Esophagus mucosa (tissue), 1 donor: ENCODE results near the gene ABLIM2. TPM values are rescaled to one million over a fixed set of nuclear protein-coding genes. Genes with fewer than 3 reads are reported as not detected.

ENCODE experiments used
- ATAC-seq: fragments of 200-7000 bp; cut with Tn5 transposase; one replicate; pipeline ENCODE4 v1.9.1; 2020
- total RNA-seq: library from RNA; stranded (reverse); gene quantifications from one replicate; pipeline ENCODE4 v1.2.4, GENCODE V29; 2023
- donor health status: DM: yes; HTN: yes; CAD: no.

Gene ABLIM2
- total RNA-seq, 1 donor from 2014 or later: 20.1 TPM

DNA sequence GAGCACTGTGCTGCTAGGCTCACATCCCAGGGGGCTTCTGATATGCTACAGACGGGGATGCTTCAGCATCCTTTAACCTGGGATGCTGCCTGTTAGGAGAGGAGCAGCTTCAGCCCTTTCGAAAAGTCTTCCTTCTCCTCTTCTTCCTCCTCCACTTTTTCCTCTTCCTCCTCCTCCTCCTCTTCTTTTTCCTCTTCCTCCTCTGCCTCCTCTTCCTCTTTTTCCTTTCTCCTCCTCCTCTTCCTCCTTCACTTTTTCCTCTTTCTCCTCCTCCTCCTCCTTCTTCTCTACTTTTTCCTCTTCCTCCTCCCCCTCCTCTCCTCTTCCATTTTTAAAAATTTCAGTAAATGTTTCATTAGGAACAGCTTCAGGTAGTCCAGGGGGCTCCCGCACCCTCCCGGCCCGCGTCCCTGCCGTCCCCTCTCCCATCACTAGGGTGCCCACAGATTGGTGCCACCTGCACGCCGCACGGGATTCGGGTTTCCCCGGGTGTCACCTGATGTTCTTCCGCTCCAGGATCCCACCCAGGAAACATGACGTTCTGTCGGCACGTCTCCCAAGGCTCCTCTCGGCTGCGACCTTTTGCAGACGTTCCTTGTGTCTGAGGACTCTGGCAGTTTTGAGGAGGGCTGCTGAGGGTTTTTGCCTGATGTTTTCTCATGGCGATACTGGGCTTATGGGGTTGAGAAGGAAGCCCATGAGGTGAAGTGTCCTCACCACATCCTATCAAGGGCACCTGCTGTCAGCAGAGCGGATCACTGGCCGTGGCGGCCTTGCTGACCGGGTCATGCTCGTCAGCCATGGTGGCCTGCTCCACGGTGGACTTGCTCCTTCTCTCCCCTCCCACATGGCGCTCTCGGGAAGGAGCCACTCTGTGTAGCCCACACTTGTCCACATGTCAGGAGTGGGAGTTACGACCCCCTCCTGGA, 135.6 kb downstream of the ABLIM2 start:
- no peak for ATAC-seq

DNA sequence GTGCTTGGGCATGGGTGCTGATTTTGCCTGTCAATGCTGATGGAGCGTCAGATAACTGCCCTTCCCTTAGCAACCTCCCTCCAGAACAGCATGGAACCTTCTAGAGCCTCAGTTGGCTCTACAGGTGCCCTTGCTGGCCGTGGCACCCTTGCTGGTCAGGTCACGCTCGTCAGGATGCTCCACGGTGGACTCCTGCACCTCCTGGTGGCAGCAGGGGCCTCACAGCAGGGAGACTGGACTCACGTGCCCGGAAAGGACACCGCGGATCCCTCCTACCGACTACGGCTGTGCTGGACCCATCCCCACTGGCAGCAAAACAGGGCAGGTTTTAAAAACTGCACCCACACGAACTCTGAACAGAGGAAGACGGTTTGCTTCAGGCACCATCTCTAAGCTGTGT, 136.8 kb downstream of the ABLIM2 start:
- no peak for ATAC-seq

- ATAC-seq: peak; percentile 95
Measured at GRCh38 chr4:8019396-8020365, 138.9 kb downstream of the ABLIM2 start.

GRCh38 chr4:8016527-8016926, 142.1 kb downstream of the ABLIM2 start:
- no peak for ATAC-seq

DNA sequence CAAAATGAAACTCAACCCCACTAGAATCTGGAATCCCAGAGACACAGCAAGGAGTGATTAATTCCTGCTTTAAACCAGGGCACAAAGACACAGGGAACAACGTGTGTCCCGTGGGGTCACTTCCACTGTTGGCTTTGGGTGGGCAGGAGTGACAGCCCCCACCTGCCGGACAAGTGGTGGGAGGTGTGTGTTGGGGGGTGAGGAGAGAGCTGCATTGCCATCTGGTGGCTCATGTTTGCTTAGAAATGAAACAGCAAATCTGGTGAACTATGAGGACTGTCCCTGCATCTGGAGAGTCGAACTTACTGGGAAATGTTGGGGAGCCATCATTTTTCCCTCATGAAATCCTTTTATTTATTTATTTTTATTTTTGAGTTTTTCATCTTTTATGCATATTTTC, 143.1 kb downstream of the ABLIM2 start:
- ATAC-seq: no peak

DNA sequence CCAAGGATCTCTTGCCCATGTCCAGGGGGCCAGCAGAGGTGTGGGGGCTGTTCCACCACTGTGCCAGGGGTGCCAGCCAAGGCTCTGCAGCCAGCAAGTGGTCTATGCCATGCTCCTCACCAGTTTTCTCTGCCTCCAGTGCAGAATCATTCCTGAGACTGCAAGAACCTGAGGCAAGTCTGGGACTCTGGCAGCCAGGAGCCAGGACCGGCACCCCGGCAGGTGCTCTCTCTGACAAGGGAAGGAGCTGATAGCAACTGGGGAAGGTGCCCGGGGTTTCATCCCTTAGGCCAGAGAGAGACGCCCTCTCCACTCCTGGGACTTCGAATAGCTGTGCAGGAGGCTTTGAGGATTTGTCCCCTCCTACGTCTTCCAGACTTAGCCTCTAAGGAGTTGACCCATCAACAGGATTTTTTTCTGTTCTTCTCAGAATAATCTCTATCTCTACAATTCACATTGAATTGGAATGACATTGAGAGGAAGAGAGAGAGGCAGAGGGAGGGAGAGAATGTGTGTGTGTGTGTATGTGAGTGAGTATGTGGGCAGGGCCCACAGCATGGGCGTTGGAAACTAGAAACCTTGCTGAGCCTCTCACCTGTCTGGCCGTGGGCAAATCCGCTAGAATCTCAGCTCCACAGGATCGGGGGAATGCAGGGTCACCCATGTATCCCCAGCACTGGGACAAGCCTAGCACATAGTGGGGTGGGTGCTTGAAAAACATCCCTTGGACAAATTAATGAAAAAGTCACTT, 144.5 kb downstream of the ABLIM2 start:
- peak; percentile 7 for ATAC-seq

DNA sequence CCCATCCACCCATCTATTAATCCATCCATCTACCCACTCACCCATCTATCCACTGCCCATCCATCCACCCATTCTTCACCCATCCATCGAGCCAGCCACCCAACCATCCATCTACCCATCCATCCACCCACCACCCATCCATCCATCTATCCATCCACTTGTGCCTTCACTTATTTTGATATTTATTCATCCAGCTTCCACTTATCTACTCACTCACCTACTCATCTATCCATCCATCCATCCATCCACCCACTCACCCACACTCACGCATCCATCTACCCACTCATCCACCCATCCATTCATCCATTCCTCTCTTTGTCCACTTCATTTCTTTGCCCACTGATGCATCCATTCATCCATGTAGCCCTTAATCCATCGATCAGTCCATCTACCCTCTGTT, 146.1 kb downstream of the ABLIM2 start:
- no peak for ATAC-seq

GRCh38 chr4:8010618-8011017, 148.0 kb downstream of the ABLIM2 start:
- no peak for ATAC-seq

GRCh38 chr4:8009710-8010511, 148.7 kb downstream of the ABLIM2 start:
- ATAC-seq: no peak

DNA sequence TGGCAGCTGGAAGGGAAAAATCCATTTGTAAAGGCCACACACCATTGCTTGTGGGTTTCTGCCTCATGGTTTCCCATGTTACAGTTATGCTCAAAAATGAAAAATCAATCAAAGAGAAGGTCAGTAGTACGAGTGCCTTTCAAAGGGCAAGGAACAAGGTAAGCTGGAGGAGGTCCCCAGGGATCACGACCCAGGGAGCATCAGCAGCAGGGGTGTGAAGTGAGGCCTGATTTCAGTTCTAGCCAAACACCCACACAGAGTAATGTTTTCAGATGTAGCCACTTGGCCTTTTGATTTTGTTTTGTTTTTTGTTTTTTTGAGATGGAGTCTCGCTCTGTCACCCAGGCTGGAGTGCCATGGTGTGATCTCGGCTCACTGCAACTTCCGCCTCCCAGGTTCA, 149.5 kb downstream of the ABLIM2 start:
- no peak for ATAC-seq

DNA sequence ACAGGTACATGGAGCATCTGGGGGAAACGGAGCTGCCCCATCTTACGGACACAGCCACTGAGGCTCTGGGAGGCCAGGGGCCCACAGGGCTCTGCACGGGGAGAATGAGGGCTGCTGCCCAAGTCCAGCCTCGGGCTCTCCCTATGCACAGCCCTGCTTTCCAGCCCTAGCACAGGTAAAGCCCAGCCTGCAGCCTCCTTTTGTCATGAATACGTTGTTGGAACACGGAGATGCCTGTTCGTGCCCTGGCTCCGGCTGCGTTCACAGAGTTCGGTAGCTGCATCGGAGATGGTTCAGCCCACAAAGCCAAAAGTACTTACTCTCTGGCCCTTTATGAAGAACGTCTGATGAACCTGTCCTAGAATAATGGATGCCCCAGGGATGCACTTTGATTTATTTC, 150.2 kb downstream of the ABLIM2 start:
- no peak for ATAC-seq

DNA sequence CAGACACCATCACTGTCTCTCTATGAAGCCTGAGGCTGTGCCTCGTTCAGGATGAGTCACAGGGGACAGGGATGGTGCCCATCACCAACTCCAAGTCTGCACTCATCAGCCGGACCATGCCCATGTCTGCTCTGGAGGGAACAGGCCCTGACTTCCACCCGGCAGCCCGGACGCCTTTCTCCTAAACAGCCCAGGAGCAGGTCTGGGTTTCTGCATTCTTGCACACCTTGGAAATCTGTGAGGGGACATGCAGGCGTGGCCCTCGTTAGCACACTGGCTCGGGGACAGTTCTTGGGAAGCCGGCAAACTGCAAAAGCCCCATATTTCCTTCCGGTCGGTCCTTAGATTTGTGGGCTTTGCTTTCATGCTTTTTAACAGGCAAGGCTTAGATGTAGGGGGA, 151.0 kb downstream of the ABLIM2 start:
- ATAC-seq: no peak

DNA sequence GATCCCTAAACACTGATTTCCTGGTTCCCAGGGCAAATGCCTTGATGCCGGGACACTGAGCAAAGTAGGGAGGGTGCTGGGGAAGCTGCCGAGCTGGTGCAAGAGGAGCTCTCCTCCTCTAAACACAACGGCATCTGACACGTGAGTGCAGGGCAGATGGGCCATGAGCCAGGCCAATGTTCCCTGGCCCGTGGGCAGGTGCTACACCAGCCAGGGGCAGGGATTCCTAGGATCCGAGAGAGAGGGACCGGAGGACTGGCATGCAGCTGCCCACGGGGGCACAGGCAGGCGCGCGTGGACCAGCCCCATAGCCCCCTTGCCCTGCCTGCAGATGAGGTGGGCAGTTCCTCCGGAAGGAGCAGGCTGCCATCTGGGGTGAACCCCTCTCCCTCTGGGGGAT, 152.1 kb downstream of the ABLIM2 start:
- no peak for ATAC-seq

DNA sequence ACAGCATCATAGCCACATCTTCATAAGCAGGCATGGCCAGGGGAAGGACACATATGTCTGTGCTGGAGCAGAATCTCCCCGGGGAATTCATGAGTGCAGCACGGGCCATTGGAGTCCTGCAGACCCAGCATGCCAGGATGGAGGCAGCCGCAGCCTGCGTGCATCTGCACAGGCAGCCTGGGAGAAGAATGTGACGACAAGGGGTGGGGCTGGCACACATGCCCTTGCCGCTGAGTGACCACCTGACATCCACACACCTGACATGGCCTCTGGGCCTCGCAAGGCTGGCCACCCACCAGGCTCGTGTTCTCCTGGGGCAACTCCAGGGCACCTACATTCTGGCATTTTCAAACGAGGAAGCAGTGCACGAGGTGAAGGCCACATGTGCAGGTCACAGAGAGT, 152.8 kb downstream of the ABLIM2 start:
- no peak for ATAC-seq

DNA sequence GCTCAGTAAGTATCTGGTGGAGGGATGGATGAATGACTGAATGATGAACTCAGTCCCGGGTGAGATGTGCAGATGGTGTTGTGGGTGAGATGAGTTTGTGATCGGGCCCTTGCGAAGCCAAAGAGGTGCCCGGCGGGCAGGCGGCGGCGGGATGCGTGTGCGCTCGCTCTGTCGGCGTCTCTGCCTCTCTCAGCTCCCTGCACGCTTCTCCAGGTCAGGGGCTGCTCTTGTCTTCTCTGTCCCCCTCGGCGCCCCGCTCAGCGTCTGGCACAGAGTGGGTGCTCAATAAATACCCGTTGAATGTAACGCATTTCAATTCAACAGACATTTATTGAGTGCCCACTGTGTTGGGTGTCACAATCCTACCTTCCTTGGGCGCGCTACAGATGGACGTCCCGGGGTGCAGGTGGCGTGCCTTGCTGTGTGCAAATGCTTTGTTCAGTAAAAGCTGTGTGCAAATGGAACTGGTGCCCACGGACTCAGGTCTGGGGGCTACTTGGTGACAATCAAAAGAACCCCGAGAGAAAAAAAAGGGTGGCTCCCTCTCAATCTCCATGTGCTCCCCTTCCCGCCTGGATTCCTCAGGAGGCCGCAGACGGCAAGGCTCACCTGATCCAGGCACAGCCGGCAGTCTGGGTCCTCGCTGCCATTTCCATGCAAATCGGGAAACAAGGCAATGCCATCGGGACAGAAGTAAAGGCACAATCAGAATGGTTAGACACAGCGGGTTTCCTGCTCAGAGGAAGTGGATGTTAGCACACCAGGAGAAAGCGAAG, 153.4 kb downstream of the ABLIM2 start:
- no peak for ATAC-seq

DNA sequence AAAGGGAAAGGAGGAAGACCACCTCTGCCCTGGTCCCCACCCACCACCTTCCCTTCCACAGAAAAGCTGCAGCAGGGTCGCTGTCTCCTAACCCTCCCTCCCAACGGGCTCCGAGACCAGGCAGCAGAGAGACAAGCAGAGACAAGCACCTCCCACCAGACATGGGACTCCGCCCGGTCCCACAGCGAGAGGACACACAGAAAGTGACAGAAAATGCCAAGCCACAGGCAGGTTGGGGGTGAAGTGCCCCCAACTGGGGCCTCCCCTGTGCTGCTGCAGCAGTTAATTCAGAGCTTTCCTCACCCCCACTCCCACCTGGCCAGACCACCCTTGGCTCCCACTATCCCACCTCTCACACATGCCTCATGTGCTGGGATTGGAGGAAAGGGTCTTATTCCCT, 154.5 kb downstream of the ABLIM2 start:
- ATAC-seq: no peak

DNA sequence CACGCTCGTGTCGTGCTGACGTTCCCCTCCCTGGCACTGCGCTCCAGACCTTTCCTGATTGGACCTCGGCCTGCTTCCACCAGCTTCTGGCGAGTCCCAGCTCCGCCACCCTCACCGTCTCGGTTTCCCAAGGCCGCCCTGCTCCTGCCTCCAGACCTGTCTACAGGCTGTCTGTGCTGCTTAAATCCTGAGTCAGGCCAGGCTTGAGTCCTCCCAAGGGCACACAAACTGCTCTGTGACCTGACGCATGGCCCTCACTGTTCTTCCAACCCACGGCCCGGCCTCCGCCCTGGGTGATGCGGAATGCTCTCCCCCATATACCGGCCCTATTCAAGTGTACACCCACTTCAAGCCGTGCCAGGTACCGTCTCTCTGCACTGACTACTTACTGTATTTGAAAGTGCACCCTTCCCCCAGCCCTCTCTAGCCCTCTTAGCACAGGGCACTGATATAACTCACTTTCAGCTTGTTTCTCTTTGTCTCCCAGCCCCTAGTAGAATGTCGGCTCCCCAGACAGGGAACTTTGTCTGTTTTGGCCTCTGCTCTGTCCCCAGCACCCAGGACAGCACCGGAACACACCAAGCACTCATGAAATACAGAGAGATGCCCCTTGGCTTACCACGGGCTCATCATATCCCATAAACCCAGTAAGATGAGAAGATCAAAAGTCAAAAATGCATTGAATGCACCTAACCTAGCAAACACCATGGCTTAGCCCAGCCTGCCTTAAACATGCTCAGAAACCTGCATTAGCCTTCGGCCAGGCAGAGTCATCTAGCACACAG, 155.9 kb downstream of the ABLIM2 start:
- ATAC-seq: no peak

- ATAC-seq: peak; percentile 22
Measured at GRCh38 chr4:8001564-8002355, 156.9 kb downstream of the ABLIM2 start.
